ENCODE measurements around the gene MSH3.
"Not testable (repeated sequence)": the region's sequence is repeated elsewhere in the genome, so short reads cannot be mapped to it uniquely, and the experiment has no call there.

MSH3 gene

GRCh38 chr5:80656425-80656824 lies 2.0 kb downstream of the MSH3 start:
- peak in 1 of 5 experiments; percentile 25 for DNase-seq

GRCh38 chr5:80659106-80659505 lies 4.7 kb downstream of the MSH3 start:
- DNase-seq, result no peak

GRCh38 chr5:80660661-80661060 lies 6.2 kb downstream of the MSH3 start:
- not testable (repeated sequence) for DNase-seq

- no peak for DNase-seq
These were observed 7.7 kb downstream of the MSH3 start for GRCh38 chr5:80662108-80662507.

GRCh38 chr5:80665057-80665456 lies 10.6 kb downstream of the MSH3 start:
- DNase-seq, result no peak

- no peak for DNase-seq
These were observed 12.9 kb downstream of the MSH3 start for GRCh38 chr5:80667384-80667783.

GRCh38 chr5:80668016-80668969 lies 13.8 kb downstream of the MSH3 start:
- peak in 1 of 5 experiments; percentile 40 for DNase-seq

- peak in 4 of 5 experiments; percentile 17 to 76 (median 43) for DNase-seq
These were observed 17.8 kb downstream of the MSH3 start for GRCh38 chr5:80672140-80672736.

- no peak for DNase-seq
These were observed 22.3 kb downstream of the MSH3 start for GRCh38 chr5:80676706-80677105.

- peak in 2 of 5 experiments; percentile 10 to 28 for DNase-seq
These were observed 32.3 kb downstream of the MSH3 start for GRCh38 chr5:80686757-80687156.

GRCh38 chr5:80688648-80689420 lies 34.4 kb downstream of the MSH3 start:
- DNase-seq, result no peak

- DNase-seq, result no peak
These were observed 35.2 kb downstream of the MSH3 start for GRCh38 chr5:80689627-80690026.

- DNase-seq, result peak in 1 of 5 experiments; percentile 54
These were observed 41.2 kb downstream of the MSH3 start for GRCh38 chr5:80695666-80696065.

GRCh38 chr5:80696450-80696849 lies 42.0 kb downstream of the MSH3 start:
- DNase-seq, result no peak

GRCh38 chr5:80697100-80697499 lies 42.6 kb downstream of the MSH3 start:
- DNase-seq, result no peak

GRCh38 chr5:80698369-80698768 lies 43.9 kb downstream of the MSH3 start:
- no peak for DNase-seq

GRCh38 chr5:80701597-80701996 lies 47.1 kb downstream of the MSH3 start:
- DNase-seq, result no peak

- DNase-seq, result no peak
These were observed 48.8 kb downstream of the MSH3 start for GRCh38 chr5:80703291-80703690.

- no peak for DNase-seq
These were observed 49.3 kb downstream of the MSH3 start for GRCh38 chr5:80703747-80704146.

- no peak for DNase-seq
These were observed 49.8 kb downstream of the MSH3 start for GRCh38 chr5:80704221-80704620.

- no peak for DNase-seq
These were observed 50.8 kb downstream of the MSH3 start for GRCh38 chr5:80705216-80705769.

- no peak for DNase-seq
These were observed 51.3 kb downstream of the MSH3 start for GRCh38 chr5:80705801-80706200.
